Endothelial cell of umbilical vein (primary cell): Measurements from ENCODE around the gene CENPS. TPM values are rescaled to one million over a fixed set of nuclear protein-coding genes. Genes with fewer than 3 reads are reported as not detected.
A peak's percentile ranks its signal among the peaks of the same experiment; 100 is the strongest.

Source experiments
- BruUV-seq: library from RNA; stranded (reverse); fragments of 400-500 nt; replicated peaks from 2 replicates; lab custom pipeline; 2021; lab: Mats Ljungman, UMichigan
- CTCF ChIA-PET: fragments of 300-600, 350-600 bp; sonication (Branson Sonifier 250); formaldehyde crosslinking; loops from one replicate; lab custom pipeline; 2021; ENCODE audit warnings: antibody characterized with exemption, inconsistent platforms; lab: Charles Lee
- POLR2A ChIA-PET: fragments of 300-600, 350-600 bp; sonication (Branson Sonifier 250); formaldehyde crosslinking; loops from one replicate; lab custom pipeline; 2021; ENCODE audit warnings: antibody characterized with exemption, inconsistent platforms; lab: Charles Lee
- DNase-seq: peaks from one replicate; pipeline ENCODE4 v3.0.0-alpha.2; 2011; ENCODE audit warnings: low read depth, low spot score
- FAIRE-seq: peaks from 2 replicates; lab custom pipeline; 2011; peaks lifted over from hg19 to GRCh38; lab: Jason Lieb, UNC
- H2AFZ ChIP-seq: 2 replicates; pipeline ENCODE4 v1.6.0; 2012; ENCODE audit warnings: low read depth, low read length, control low read depth, inconsistent platforms
- H3K27ac ChIP-seq: 2 replicates; pipeline ENCODE4 v1.5.1; 2011; ENCODE audit warnings: low read depth, mild to moderate bottlenecking, control low read depth, low read length, moderate library complexity; ENCODE audit not compliant: insufficient read depth
- H3K27me3 ChIP-seq, 2 experiments: 2 replicates each; pipeline versions ENCODE4 v1.6.0 to v1.6.1; 2011; ENCODE audit warnings: low read length in 2 of 2, mixed read lengths in 1 of 2; ENCODE audit not compliant: control insufficient read depth in 2 of 2, insufficient read depth in 2 of 2
- H3K36me3 ChIP-seq, 2 experiments: 2 replicates in 1 of 2; 3 replicates in 1 of 2; pipeline ENCODE4 v1.5.1; 2011; ENCODE audit warnings: low read length in 2 of 2, mild to moderate bottlenecking in 1 of 2, moderate library complexity in 1 of 2; ENCODE audit not compliant: control insufficient read depth in 2 of 2, insufficient read depth in 2 of 2; ENCODE audit errors: extremely low read depth in 1 of 2
- H3K4me1 ChIP-seq: 3 replicates; pipeline ENCODE4 v1.5.1; 2011; ENCODE audit warnings: mild to moderate bottlenecking, low read length; ENCODE audit not compliant: control insufficient read depth, insufficient read depth; ENCODE audit errors: extremely low read depth
- H3K4me2 ChIP-seq: 2 replicates; pipeline ENCODE4 v1.6.1; 2011; ENCODE audit warnings: low read length, control low read depth, mixed read lengths; ENCODE audit not compliant: insufficient read depth
- H3K4me3 ChIP-seq, 3 experiments: fragments of 200-600 bp in 1 of 3; sonication (generic), shearing (Covaris generic) in 1 of 3; replicated peaks in 1 of 3; 2 replicates each; pipeline ENCODE4 v1.5.1; 2011 to 2016; ENCODE audit warnings: control low read depth in 3 of 3, low read length in 3 of 3, mild to moderate bottlenecking in 2 of 3, inconsistent platforms in 1 of 3, low read depth in 1 of 3, moderate library complexity in 1 of 3; ENCODE audit not compliant: insufficient read depth in 1 of 3
- H3K79me2 ChIP-seq: 2 replicates; pipeline ENCODE4 v1.6.0; 2012; ENCODE audit warnings: low read length, inconsistent platforms; ENCODE audit not compliant: control insufficient read depth, insufficient read depth
- H3K9ac ChIP-seq: replicated peaks from 2 replicates; pipeline ENCODE3; 2011; ENCODE audit warnings: low read length, control low read depth; ENCODE audit not compliant: insufficient read depth; ENCODE audit errors: extremely low read depth
- H3K9me1 ChIP-seq: replicated peaks from 3 replicates; pipeline ENCODE4 v1.6.0; 2011; ENCODE audit warnings: mild to moderate bottlenecking, low read length; ENCODE audit not compliant: control insufficient read depth, insufficient read depth; ENCODE audit errors: extremely low read depth
- H3K9me3 ChIP-seq: replicated peaks from 2 replicates; pipeline ENCODE4 v1.5.1; 2012; ENCODE audit warnings: low read length, inconsistent platforms; ENCODE audit not compliant: control insufficient read depth, insufficient read depth
- H4K20me1 ChIP-seq: replicated peaks from 2 replicates; pipeline ENCODE3; 2011; ENCODE audit warnings: mild to moderate bottlenecking, low read length; ENCODE audit not compliant: control insufficient read depth, insufficient read depth; ENCODE audit errors: extremely low read depth
- EZH2 ChIP-seq: IDR thresholded peaks from 2 replicates; pipeline ENCODE4 v1.6.1; 2012; ENCODE audit warnings: borderline replicate concordance, low read depth, mild to moderate bottlenecking, moderate library complexity, low read length, inconsistent platforms; ENCODE audit not compliant: severe bottlenecking
- FOS ChIP-seq: IDR thresholded peaks from 2 replicates; pipeline ENCODE4 v1.6.1; 2011; ENCODE audit warnings: mild to moderate bottlenecking, low read length, moderate library complexity, borderline replicate concordance; ENCODE audit not compliant: insufficient read depth
- GATA2 ChIP-seq: IDR thresholded peaks from 2 replicates; pipeline ENCODE4 v1.7.0; 2011; ENCODE audit warnings: low read depth, mild to moderate bottlenecking, moderate library complexity, mixed read lengths, low read length; ENCODE audit not compliant: insufficient read length, insufficient read depth
- JUN ChIP-seq: IDR thresholded peaks from 2 replicates; pipeline ENCODE4 v1.6.1; 2011; ENCODE audit warnings: borderline replicate concordance, low read depth; ENCODE audit not compliant: insufficient read length, insufficient read depth
- MAX ChIP-seq: IDR thresholded peaks from 2 replicates; pipeline ENCODE4 v1.6.1; 2011; ENCODE audit not compliant: insufficient read depth, insufficient read length
- MYC ChIP-seq: IDR thresholded peaks from one replicate; pipeline ENCODE4 v1.6.1; 2011; ENCODE audit warnings: mild to moderate bottlenecking, low read depth, low read length
- POLR2A ChIP-seq: IDR thresholded peaks from 2 replicates; pipeline ENCODE4 v1.6.1; 2012; ENCODE audit warnings: low read depth, mild to moderate bottlenecking, control low read depth, low read length
- POLR2AphosphoS5 ChIP-seq: IDR thresholded peaks from 2 replicates; pipeline ENCODE4 v1.6.1; 2012; ENCODE audit warnings: low read depth, mild to moderate bottlenecking, control low read depth, low read length, moderate library complexity; ENCODE audit not compliant: insufficient read depth
- dilution Hi-C: fragments of 300-500 bp; cut with MboI; formaldehyde crosslinking; loops from one replicate; pipeline ENCODE4 v1.15.0; 2019; ENCODE audit warnings: low sequenced_read_pairs; ENCODE audit not compliant: extremely low pct_ligation_motif_present
- intact Hi-C: fragments of 100-400 bp; cut with micrococcal nuclease; formaldehyde crosslinking; loops from one replicate; pipeline ENCODE4 v1.10.0; 2022
- polyA plus RNA-seq, 4 experiments: library from polyadenylated mRNA; depleted of rRNA in 3 of 4; stranded (reverse) in 3 of 4; unstranded in 1 of 4; fragments of >200 nt; gene quantifications; 2 replicates each; pipeline versions ENCODE4 v1.2.1 to v1.2.3, GENCODE V29; 2011 to 2012; ENCODE audit warnings: missing spikeins in 1 of 4
- total RNA-seq: library from RNA; stranded (reverse); gene quantifications from 2 replicates; pipeline ENCODE4 v1.2.3, GENCODE V29; 2021
- TF ChIP-seq, protein P1 (sequence below), 2 donors: IDR thresholded peaks; 1 replicate in 1 of 2; 2 replicates in 1 of 2; pipeline ENCODE4 v1.5.1; 2011; ENCODE audit warnings: low read length in 2 of 2, mild to moderate bottlenecking in 2 of 2, moderate library complexity in 2 of 2, control low read depth in 1 of 2, inconsistent platforms in 1 of 2, low read depth in 1 of 2; ENCODE audit not compliant: insufficient read depth in 1 of 2; ENCODE audit errors: extremely low read depth in 1 of 2

The CENPS gene
- total and polyA plus RNA-seq, 2 donors (not counting 3 experiments of a cell fraction or from before 2014, with no cell fraction given) = 10.2 to 16.2 TPM

DNA sequence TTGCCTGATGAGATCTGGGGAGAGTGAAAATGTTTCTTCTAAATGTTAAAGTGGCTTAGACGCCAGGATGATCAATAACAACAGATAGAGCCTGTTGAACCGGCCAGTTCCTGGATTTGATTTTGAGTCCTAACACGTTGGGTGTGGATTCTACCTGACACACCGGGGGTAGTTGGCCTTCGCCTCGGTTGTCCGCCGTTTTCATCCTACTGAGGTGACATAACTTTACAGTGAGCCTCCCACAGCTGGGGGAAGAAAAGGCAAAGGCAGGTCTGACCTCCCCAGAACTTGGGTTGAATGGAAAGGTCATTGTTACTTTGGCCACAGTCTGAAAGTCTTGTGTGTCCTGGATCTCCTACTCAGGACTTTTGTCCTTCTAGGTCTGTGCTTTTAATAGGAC lies 30.2 kb upstream of the CENPS start:
- H3K9me1 ChIP-seq = no peaks in the 10 kb centered on the region
- no peak for TF ChIP-seq POLR2AphosphoS5
- TF ChIP-seq MAX = no peak
- TF ChIP-seq EZH2 = no peak
- no peak for TF ChIP-seq MYC
- no peak for TF ChIP-seq JUN
- TF ChIP-seq POLR2A = no peak
- TF ChIP-seq, protein P1, sequence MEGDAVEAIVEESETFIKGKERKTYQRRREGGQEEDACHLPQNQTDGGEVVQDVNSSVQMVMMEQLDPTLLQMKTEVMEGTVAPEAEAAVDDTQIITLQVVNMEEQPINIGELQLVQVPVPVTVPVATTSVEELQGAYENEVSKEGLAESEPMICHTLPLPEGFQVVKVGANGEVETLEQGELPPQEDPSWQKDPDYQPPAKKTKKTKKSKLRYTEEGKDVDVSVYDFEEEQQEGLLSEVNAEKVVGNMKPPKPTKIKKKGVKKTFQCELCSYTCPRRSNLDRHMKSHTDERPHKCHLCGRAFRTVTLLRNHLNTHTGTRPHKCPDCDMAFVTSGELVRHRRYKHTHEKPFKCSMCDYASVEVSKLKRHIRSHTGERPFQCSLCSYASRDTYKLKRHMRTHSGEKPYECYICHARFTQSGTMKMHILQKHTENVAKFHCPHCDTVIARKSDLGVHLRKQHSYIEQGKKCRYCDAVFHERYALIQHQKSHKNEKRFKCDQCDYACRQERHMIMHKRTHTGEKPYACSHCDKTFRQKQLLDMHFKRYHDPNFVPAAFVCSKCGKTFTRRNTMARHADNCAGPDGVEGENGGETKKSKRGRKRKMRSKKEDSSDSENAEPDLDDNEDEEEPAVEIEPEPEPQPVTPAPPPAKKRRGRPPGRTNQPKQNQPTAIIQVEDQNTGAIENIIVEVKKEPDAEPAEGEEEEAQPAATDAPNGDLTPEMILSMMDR (IDR thresholded peaks at IDR 0.05; ENCODE audit: extremely low read depth in 1 of 2, insufficient read depth in 1 of 2, low read depth in 1 of 2, low read length in 2 of 2) = no peak
- TF ChIP-seq GATA2 = no peak
- no peak for TF ChIP-seq FOS
- peaks cover 38% of the 10 kb centered on the region for H3K4me1 ChIP-seq
- H3K27me3 ChIP-seq = no peaks in the 10 kb centered on the region
- H3K79me2 ChIP-seq = peaks cover 39% of the 10 kb centered on the region
- intact Hi-C loops = no loop called here
- peak; percentile 8 for DNase-seq
- no peaks in the 10 kb centered on the region for H4K20me1 ChIP-seq
- H3K9me3 ChIP-seq = no peaks in the 10 kb centered on the region
- POLR2A ChIA-PET = interaction anchor here (1.8 to 2.4 kb wide), 2 partner anchors 13 to 16 kb away, joined by 10 to 32 read pairs; no protein-coding TSS in a partner anchor
- CTCF ChIA-PET = interaction anchor here (0.9 to 3.3 kb wide), 4 partner anchors 13 to 95 kb away, joined by 3 to 32 read pairs (median 13); partner anchors contain the start of gene CENPS
- no peak for FAIRE-seq
- H3K27ac ChIP-seq = peak overlapping the region; percentile 76
- no TSS peak for BruUV-seq
- H3K4me3 ChIP-seq = peak overlapping the region; percentile 67 to 96 (median 95)
- peak overlapping the region; percentile 88 for H3K4me2 ChIP-seq
- dilution Hi-C loops = no loop called here
- peaks cover 5 to 13% of the 10 kb centered on the region in 2 experiments for H3K36me3 ChIP-seq
- H2AFZ ChIP-seq = no peak overlapping the region
- H3K9ac ChIP-seq = peak overlapping the region; percentile 94
